Right hindlimb (tissue), 1 donor: ENCODE measurements around the gene PLEKHG4.
A peak's percentile ranks its signal among the peaks of the same experiment; 100 is the strongest.

Experiments used
- DNase-seq: peaks from one replicate; pipeline ENCODE4 v3.0.0-alpha.2; 2018

PLEKHG4 gene

DNA sequence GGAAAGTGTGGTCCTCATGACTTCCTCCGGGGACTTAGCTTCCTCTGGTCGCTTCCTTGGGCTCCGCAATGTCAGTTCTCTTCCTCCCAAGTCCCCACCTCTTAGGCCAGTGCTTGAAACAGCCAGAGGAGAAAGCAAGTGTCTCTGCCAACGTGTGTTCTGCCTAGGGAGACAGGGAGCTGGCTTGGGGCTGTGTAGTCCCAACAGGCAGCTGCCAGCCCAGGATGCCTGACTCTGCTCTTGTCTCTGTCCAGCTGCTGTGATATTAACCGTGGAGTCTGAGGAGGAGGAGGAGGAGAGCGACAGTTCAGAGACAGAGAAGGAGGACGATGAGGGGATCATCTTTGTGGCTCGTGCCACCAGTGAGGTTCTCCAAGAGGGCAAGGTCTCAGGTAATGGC is 13.5 kb upstream of the PLEKHG4 start:
- DNase-seq: peak; percentile 13

DNA sequence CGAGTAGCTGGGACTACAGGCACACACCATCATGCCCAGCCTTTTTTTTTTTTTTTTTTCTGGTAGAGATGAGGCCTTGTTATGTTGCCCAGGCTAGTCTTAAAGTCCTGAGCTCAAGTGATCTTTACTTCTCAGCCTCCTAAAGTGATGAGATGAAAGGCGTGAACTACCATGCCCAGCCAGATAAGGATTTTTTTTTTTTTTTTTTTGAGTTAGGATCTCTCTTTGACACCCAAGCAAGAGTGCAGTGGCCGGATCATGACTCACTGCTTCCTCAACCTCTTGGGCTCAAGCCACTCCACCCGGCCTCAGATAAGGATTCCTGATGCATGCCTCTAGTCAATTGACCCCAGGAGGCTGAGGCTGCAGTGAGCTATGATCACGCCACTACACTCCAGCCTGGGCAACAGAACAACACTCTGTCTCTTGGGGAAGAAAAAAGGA is 11.2 kb upstream of the PLEKHG4 start:
- no peak for DNase-seq

DNA sequence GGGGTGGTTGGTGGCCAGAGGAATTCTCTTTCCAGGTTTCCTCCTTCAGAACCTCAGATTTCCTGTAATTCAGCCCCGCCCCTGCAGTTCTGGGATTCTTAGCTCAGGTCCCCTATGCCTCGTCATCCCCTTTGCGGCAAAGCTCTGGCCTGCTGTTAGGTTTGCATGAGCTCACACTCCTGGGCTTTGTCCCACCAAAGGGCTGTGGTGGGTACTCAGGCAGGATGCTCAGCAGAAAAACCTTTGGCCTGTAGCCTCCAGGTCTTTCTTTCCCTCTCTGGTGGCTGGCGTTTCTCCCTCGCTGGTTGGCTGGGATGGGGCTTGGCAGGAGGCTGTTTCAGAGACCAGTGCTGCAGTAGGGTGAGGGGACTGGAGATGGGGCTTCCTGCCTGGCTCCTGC is 9.6 kb upstream of the PLEKHG4 start:
- DNase-seq: peak; percentile 37

DNA sequence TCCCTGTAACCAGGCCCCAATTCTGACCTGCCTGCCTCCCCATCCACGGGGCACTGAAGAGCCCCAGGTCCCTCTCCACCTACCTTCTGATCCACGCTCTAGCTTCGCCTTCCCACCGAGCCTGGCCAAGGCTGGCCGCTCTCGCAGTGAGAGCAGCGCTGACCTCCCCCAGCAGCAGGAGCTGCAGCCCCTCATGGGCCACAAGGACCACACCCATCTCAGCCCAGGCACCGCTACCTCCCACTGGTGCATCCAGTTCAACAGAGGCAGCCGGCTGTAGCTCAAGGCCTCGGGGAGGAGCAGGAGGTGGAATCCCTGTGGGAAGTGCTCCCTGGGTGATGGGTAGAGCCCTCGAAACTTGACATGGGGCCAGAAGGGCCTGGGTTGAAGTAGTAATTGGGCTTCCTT is 8.4 kb upstream of the PLEKHG4 start:
- DNase-seq: peak; percentile 23

DNA sequence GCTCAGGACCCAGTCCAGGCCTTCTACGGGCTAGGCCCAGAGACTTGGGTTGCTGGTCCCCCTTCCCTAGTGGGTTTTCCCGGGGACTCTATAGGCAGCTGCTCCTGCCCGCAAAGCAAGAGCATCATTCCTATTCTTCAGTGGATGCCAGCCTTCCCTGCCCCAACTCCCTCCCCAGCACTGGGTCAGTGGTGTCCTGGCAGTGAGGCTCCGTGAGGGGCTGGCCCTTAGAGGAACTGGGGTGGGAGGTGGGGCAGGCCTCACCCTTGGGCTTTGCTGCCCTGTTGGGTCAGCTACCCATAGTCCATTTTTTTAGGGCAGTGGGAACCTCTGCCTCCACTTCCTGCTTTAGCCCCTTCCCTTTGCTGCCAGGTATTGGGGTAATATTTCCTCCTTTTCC is 7.9 kb upstream of the PLEKHG4 start:
- peak; percentile 14 for DNase-seq

DNA sequence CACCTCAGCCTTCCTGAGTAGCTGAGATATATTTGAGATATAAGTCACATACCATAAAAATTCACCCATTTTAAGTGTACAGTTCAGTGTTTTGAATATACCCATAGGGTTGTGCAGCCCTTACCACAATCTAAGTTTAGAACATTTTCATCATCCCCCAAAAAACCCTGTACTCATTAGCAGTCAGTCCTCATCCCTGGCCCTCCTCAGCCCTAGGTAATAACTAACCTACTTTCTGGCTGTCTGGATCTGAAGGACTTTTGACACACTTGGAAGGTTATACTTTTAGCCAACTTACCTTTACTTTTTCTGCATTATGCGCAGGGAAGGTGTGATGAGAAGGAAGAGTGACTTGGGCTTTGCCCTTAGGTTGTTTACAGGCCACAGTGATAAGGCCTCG is 4.0 kb upstream of the PLEKHG4 start:
- no peak for DNase-seq

DNA sequence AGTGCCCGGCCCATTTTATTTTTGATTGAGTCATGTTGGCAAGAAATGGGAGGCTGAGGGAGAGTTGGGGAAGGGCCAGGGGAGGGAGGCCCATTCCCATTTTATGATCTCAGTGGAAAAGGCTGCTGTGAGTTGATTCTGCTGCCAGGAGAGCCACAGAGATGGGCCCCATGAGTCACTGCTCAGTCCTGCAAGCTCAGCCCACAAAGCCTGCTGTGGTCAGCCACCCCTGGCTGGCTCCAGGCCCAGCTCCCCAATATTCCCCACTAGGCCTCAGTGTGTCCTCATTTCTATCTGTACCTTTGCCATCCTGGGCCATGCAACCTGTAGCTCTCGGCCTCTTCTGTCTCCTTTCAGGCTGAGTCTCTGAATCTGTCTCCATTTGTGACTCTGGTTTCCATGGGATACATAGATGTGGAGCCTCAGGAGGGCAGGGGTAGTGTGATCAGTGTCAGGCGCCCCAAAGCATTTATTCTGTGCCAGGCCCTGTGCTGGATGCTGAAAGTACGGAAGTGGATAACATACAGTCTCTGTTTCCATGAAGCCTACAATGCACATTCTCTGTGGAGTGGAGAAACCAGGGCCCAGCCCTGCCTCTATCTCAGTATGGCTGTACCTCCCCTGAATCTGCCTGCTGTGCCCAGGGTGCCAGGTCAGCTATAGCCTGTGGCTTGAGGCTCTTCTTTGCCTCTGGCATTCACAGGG is 1.9 kb upstream of the PLEKHG4 start:
- DNase-seq: peak; percentile 76

DNA sequence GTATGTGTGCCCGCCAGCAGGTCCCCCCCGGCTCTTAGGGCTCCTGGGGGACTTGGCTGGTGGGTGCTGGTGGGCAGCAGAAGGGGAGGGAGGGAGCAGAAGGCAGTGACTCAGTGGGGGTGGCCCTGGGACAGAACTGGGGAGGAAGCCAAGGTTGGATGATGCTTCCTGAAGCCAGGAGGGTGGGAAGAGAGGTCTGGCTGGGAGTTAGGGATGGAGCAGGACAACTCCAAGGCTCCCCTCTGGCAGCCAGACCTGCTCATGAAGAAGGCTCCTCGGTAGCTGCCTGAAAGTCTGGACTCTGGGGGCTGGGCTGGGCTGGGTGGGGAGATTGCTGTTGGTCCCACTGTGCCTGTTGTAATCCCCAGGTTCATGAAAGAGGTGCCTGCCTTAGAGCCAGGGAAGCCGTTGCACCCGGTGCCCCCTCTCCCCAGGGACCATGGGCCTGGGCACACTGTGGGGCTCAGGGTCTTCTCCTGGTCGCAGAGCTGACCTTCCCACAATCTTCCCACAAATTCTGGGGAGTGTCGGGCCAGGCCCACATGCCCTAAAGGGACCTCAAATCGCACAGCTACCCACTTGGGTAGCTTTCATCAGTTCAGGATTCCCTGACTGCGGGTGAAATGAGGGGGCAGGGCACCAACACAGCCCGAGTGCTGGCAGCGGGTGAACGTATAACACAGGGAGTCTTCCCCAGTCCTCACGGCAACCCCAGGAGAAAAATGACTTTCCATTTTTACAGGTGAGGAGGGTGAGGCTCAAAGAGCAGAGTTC is 1.1 kb upstream of the PLEKHG4 start:
- DNase-seq: peak; percentile 46

DNA sequence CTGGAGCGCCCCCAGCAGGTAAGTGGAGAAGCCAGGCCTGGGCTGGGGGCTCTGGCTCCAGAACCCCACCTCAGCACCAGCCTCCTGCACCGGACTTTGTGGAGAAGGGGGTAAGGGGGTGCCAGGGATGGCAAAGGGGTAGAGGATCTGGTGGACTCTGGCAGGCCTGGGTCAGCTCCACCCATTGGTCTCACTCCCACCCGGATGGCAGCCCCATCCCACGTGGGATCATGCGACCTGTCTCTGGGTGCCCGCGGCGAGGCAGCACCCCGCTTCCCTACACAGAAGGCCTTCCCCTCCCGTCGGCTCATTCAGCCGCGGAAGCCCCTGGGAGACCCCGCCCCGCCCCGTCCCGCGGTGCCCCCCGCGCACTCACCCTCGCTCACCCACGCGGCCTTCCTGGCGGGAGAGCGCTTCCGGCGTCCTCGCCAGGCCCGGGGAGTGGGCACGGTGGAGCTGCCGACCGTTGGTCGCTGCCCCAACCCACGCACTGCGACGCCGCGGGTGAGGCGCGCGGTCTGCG is 498 bp upstream of the PLEKHG4 start:
- no peak for DNase-seq

DNA sequence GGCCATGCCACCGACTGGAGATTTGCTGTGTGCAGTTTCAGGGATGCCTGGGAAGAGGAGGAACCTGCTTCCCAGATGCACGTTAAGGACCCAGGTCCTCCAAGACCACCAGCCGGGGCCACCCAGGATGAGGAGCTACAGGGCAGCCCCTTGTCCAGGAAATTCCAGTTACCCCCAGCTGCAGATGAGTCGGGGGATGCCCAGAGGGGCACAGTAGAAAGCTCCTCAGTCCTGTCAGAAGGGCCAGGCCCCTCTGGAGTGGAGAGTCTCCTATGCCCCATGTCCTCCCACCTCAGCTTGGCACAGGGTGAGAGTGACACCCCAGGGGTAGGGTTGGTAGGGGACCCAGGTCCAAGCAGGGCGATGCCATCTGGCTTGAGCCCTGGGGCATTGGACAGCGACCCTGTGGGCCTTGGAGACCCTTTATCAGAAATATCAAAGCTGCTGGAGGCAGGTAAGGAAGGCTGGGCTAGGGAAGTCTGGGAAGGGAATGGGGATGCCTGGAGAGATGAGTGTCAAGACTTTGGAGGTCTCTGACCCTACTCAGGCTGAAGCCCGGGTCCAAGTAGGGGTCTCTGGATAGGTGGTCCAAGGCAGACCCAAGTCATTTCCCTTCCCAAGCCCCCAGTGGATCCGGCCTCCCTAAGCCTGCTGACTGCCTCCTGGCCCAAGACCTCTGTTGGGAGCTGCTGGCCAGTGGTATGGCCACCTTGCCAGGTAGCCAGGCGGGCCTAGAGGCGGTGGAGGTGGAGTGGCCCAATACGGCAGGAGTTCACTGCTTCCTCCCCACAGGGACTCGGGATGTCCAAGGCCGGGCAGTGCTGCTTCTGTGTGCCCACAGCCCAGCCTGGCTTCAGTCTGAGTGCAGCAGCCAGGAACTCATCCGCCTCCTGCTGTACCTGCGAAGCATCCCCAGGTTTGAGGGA is 1.0 kb downstream of the PLEKHG4 start:
- DNase-seq: no peak

DNA sequence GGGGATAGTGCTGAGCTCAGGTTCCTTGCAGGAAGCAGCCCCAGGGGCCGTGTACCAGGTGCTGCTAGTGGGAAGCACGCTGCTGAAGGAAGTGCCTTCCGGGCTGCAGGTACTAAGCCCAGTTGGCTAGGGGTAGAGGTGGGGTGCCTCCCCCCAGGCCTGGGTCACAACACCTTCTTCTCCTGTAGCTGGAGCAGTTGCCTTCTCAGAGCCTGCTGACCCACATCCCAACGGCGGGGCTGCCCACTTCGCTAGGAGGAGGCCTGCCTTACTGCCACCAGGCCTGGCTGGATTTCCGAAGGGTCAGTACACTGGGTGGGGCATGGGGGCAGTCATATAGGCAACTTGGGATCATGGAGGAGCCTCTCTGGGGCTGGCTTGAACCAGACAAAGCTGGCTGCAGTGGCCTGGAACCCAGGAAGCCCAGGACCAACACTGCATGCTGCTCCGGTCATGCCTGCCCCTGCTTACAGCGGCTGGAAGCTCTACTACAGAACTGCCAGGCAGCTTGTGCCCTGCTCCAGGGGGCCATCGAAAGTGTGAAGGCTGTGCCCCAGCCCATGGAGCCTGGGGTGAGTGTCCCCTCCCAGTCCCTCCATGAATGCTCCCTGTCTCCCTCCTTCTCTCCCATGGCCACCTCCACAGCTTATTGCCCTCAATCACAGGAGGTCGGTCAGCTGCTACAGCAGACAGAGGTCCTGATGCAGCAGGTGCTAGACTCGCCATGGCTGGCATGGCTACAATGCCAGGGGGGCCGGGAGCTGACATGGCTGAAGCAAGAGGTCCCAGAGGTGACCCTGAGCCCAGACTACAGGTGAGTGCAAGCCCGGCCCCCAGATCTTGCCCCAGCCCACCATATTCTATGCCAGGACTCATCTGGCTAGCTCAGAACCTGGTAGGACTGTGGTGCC is 2.5 kb downstream of the PLEKHG4 start:
- no peak for DNase-seq

DNA sequence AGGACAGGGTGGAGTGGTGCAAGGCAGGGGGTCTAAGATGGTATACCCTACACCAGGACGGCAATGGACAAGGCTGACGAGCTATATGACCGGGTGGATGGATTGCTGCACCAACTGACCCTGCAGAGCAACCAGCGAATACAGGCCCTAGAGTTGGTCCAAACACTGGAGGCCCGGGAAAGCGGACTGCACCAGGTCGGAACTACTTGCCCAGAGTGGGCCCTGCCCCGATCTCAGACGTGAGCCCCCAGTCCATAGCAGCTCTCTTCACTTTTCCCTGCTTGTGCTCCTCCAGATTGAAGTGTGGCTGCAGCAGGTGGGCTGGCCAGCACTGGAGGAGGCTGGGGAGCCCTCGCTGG is 3.1 kb downstream of the PLEKHG4 start:
- no peak for DNase-seq

DNA sequence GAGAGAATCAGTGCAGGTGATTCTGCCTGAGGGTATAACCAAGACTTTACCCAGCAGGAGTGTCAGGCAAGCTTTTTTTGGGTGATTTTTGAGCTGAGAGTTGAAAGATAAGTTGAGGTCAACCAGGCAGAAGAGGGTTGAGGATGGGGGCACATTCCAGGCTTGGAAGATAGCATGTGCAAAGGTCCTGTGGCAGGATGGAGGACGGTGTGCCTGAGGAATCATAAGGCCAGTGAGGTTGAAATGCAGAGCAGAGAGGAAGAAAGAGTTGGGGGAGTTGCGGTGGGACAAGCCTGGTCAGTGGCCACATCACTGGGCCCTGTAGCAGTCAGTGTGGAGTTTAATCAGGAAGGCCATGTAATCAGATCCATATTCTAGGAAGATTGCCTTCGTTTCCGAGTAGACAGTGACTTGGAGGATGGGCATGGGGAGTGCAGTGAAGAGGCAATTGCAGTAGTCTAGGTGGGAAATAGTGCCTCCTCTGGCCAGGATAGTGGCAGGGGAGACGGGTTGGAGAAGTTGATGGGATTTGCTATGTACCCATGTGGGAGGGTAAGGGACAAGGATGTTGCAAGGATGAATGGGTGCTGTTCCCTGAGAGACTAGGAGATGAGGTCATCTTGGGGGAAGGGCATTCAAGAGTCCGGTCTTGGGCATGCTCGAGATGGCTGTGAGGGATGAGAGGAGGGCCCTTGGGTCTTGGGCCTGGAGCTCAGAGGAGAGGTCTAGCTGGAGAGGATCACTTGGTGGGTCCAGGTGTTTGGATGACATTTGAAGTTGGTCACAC is 3.9 kb downstream of the PLEKHG4 start:
- DNase-seq: no peak

DNA sequence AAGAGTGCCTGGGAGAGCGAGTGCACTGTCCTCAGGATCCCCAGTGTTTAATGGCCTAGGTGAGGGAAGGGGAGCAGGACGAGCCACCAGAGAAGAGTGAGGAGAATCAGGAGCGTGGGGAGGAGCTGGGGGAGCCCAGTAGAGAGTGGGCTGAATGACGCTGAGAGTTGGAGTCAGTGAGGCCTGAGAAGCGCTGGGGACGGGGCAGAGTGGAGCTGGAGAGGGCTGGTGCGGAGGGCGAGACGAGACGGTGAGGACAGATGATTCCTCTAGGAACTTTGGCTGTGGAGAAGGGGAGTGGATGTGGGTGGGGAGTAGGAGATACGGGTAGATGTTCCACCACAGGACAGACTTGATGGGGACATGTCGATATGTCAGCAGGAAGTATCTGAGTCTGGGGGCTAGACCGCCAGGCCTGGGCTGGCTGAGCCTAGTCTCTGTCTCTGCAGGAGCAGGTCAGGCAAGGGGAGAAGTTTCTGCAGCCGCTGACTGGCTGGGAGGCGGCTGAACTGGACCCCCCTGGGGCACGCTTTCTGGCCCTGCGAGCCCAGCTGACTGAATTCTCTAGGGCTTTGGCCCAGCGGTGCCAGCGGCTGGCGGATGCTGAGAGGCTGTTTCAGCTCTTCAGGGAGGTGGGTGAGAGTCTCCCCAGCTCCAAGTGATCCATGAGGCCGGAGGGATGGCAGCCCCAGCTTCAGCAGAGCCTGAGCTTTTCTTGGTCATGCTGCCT is 4.7 kb downstream of the PLEKHG4 start:
- DNase-seq: no peak

DNA sequence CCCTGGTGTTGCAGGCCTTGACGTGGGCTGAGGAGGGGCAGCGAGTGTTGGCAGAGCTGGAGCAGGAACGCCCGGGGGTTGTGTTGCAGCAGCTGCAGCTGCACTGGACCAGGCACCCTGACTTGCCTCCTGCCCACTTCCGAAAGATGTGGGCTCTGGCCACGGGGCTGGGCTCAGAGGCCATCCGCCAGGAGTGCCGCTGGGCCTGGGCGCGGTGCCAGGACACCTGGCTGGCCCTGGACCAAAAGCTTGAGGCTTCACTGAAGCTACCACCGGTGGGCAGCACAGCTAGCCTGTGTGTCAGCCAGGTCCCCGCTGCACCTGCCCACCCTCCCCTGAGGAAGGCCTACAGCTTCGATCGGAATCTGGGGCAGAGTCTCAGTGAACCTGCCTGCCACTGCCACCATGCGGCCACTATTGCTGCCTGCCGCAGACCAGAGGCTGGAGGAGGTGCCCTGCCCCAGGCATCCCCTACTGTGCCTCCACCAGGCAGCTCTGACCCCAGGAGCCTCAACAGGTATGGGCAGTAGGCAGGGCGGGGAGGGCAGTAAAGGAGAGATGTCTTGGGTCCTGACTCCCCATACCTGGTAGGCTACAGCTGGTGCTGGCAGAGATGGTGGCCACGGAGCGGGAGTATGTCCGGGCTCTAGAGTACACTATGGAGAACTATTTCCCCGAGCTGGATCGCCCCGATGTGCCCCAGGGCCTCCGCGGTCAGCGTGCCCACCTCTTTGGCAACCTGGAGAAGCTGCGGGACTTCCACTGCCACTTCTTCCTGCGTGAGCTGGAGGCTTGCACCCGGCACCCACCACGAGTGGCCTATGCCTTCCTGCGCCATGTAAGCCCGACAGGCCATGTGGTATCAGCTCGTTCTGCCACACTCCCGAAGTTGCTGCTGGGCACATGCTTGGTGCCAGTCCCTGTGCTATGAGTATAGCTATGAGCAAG is 5.6 kb downstream of the PLEKHG4 start:
- peak; percentile 42 for DNase-seq

DNA sequence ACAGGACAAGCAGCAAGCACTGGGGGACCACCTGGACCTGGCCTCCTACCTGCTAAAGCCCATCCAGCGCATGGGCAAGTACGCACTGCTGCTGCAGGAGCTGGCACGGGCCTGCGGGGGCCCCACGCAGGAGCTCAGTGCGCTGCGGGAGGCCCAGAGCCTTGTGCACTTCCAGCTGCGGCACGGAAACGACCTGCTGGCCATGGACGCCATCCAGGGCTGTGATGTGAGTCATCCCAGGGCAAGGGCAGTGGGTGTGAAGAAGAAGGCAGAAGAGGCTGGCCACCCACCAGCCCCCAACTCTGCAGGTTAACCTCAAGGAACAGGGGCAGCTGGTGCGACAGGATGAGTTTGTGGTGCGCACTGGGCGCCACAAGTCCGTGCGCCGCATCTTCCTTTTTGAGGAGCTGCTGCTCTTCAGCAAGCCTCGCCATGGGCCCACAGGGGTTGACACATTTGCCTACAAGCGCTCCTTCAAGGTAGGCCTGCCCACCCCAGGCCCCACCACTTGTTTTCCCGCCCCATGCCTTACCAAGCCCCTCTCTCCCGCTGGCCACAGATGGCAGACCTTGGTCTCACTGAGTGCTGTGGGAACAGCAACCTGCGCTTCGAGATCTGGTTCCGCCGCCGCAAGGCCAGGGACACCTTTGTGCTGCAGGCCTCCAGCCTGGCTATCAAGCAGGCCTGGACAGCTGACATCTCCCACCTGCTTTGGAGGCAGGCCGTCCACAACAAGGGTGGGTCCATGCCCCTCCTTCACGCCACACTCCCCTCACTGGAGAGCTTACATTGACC is 7.3 kb downstream of the PLEKHG4 start:
- no peak for DNase-seq

DNA sequence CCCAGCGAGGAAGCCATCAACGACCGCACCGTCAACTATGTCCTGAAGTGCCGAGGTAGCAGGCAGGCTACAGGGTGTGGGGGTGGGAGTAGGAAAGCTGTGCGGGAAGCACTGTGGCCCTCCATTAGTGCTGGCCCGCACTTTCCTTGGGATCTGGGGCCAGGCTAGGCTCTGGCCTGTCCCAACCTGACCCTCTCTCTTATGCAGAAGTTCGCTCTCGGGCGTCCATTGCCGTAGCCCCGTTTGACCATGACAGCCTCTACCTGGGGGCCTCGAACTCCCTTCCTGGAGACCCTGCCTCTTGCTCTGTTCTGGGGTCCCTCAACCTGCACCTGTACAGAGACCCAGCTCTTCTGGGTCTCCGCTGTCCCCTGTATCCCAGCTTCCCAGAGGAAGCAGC is 8.6 kb downstream of the PLEKHG4 start:
- no peak for DNase-seq

DNA sequence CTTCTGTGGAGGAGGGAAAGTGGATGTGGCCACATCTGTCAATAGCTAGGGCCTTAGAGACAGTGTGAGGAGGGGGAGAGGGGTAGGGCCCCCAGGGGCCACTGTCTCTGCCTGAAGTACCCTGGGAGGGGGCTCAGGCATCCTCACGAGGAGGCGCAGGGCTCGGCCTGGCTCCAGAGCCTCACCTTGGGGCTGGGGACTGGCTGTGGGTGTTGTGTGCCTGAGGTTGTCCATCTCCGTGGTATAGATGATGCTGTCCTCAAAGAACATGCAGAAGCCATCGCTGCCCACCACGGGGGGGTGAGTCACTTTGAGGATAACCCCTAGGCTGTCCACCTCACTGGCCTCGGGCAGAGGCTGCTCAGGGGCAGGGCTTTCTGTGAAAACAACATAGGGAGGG is 12.1 kb downstream of the PLEKHG4 start:
- peak; percentile 4 for DNase-seq
